ENCODE measurements around the gene SLC2A1. TPM values are rescaled to one million over a fixed set of nuclear protein-coding genes. Genes with fewer than 3 reads are reported as not detected.

The SLC2A1 gene
- total and polyA plus RNA-seq, 2 of the 13 experiments (the other 11 are each of a cell fraction or from before 2014, with no cell fraction given), result 125 to 423 TPM

- Histone ChIP-seq H3K9ac (ENCODE audit: insufficient read depth, low read depth, low read length) (no peak overlapping the region), H3K4me3 (replicated peaks in 1 of 3; ENCODE audit: insufficient read depth in 1 of 3, low read depth in 2 of 3, low read length in 3 of 3) (no peak overlapping the region), H4K20me1 (ENCODE audit: insufficient read depth, low read length) (peaks cover 98% of the 10 kb centered on the region), H3K27me3 (ENCODE audit: control insufficient read depth in 1 of 2, insufficient read depth in 2 of 2, low read length in 2 of 2) (no peaks in the 10 kb centered on the region), H3K4me1 (ENCODE audit: insufficient read depth, low read length) (peaks cover 79% of the 10 kb centered on the region), H3K36me3 (replicated peaks in 1 of 2; ENCODE audit: control insufficient read depth in 1 of 2, insufficient read depth in 2 of 2, low read length in 2 of 2) (peaks cover 80 to 100% of the 10 kb centered on the region in 2 experiments), H3K9me3 (ENCODE audit: low read length) (no peaks in the 10 kb centered on the region), H3K4me2 (ENCODE audit: low read depth, low read length) (no peak overlapping the region), H3K79me2 (ENCODE audit: insufficient read depth, low read length) (peaks cover 58% of the 10 kb centered on the region), H2AFZ (ENCODE audit: low read length) (no peak overlapping the region), H3K27ac (ENCODE audit: extremely low read length, insufficient read depth, low read length) (no peak overlapping the region)
- no TSS peak for BruUV-seq (replicated peaks)
- in situ Hi-C loops (cut with HindIII; ENCODE audit: extremely low pct_ligation_motif_present, low pct_unique_long_range_greater_than_20kb), result no loop called here
- intact Hi-C loops (cut with micrococcal nuclease; ENCODE audit: unreplicated experiment), result no loop called here
- WGBS (ENCODE audit: low lambda C conversion rate), result 93% methylated on average over 3 of the region's 5 CpGs
- FAIRE-seq (no peak), ATAC-seq (no peak), DNase-seq (ENCODE audit: low spot score) (no peak)
- POLR2A ChIA-PET, result no interaction called here
- CTCF ChIA-PET (ENCODE audit: low intra/inter-chr PET ratio, low total read pairs), result no interaction called here
- no peak for TF ChIP-seq ZNF772 (CRISPR knock-in tag; IDR thresholded peaks at IDR 0.05)
- no peak for TF ChIP-seq CTCF (CRISPR knock-in tag; IDR thresholded peaks at IDR 0.05)
- no peak for TF ChIP-seq ZNF776 (CRISPR knock-in tag; IDR thresholded peaks at IDR 0.05)
- TF ChIP-seq GATAD1 (CRISPR knock-in tag; IDR thresholded peaks at IDR 0.05), result no peak
- TF ChIP-seq, protein P1, sequence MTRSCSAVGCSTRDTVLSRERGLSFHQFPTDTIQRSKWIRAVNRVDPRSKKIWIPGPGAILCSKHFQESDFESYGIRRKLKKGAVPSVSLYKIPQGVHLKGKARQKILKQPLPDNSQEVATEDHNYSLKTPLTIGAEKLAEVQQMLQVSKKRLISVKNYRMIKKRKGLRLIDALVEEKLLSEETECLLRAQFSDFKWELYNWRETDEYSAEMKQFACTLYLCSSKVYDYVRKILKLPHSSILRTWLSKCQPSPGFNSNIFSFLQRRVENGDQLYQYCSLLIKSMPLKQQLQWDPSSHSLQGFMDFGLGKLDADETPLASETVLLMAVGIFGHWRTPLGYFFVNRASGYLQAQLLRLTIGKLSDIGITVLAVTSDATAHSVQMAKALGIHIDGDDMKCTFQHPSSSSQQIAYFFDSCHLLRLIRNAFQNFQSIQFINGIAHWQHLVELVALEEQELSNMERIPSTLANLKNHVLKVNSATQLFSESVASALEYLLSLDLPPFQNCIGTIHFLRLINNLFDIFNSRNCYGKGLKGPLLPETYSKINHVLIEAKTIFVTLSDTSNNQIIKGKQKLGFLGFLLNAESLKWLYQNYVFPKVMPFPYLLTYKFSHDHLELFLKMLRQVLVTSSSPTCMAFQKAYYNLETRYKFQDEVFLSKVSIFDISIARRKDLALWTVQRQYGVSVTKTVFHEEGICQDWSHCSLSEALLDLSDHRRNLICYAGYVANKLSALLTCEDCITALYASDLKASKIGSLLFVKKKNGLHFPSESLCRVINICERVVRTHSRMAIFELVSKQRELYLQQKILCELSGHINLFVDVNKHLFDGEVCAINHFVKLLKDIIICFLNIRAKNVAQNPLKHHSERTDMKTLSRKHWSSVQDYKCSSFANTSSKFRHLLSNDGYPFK (CRISPR knock-in tag; IDR thresholded peaks at IDR 0.05; ENCODE audit: borderline replicate concordance), result no peak
- TF ChIP-seq PPARG (CRISPR knock-in tag; conservative IDR thresholded peaks at IDR 0.05), result no peak
- TF ChIP-seq, protein P2, sequence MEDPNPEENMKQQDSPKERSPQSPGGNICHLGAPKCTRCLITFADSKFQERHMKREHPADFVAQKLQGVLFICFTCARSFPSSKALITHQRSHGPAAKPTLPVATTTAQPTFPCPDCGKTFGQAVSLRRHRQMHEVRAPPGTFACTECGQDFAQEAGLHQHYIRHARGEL (CRISPR knock-in tag; IDR thresholded peaks at IDR 0.05), result no peak
- TF ChIP-seq, protein P3, sequence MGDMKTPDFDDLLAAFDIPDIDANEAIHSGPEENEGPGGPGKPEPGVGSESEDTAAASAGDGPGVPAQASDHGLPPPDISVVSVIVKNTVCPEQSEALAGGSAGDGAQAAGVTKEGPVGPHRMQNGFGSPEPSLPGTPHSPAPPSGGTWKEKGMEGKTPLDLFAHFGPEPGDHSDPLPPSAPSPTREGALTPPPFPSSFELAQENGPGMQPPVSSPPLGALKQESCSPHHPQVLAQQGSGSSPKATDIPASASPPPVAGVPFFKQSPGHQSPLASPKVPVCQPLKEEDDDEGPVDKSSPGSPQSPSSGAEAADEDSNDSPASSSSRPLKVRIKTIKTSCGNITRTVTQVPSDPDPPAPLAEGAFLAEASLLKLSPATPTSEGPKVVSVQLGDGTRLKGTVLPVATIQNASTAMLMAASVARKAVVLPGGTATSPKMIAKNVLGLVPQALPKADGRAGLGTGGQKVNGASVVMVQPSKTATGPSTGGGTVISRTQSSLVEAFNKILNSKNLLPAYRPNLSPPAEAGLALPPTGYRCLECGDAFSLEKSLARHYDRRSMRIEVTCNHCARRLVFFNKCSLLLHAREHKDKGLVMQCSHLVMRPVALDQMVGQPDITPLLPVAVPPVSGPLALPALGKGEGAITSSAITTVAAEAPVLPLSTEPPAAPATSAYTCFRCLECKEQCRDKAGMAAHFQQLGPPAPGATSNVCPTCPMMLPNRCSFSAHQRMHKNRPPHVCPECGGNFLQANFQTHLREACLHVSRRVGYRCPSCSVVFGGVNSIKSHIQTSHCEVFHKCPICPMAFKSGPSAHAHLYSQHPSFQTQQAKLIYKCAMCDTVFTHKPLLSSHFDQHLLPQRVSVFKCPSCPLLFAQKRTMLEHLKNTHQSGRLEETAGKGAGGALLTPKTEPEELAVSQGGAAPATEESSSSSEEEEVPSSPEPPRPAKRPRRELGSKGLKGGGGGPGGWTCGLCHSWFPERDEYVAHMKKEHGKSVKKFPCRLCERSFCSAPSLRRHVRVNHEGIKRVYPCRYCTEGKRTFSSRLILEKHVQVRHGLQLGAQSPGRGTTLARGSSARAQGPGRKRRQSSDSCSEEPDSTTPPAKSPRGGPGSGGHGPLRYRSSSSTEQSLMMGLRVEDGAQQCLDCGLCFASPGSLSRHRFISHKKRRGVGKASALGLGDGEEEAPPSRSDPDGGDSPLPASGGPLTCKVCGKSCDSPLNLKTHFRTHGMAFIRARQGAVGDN (CRISPR knock-in tag; IDR thresholded peaks at IDR 0.05), result peak; percentile 17; the same call in 1 of the 2 replicates
- TF ChIP-seq RBM22 (optimal IDR thresholded peaks at IDR 0.05; ENCODE audit: low read length), result peak; percentile 71
- 0 out of 2 replicates have a peak, but pooled peaks have one; percentile 76 for TF ChIP-seq ZNF468 (CRISPR knock-in tag; IDR thresholded peaks at IDR 0.05)
- no peak for TF ChIP-seq CREB3 (CRISPR knock-in tag; IDR thresholded peaks at IDR 0.05)
- peak; percentile 8 for TF ChIP-seq AGO2 (optimal IDR thresholded peaks at IDR 0.05; ENCODE audit: low read depth, low read length)
- no peak for TF ChIP-seq KLF6 (CRISPR knock-in tag; IDR thresholded peaks at IDR 0.05)
- TF ChIP-seq TP53 (CRISPR knock-in tag; conservative IDR thresholded peaks at IDR 0.05), result no peak
- TF ChIP-seq ZNF430 (CRISPR knock-in tag; IDR thresholded peaks at IDR 0.05), result no peak
- TF ChIP-seq SSRP1 (CRISPR knock-in tag; IDR thresholded peaks at IDR 0.05), result 0 out of 2 replicates have a peak, but pooled peaks have one; percentile 27
These were observed 26.2 kb downstream of the SLC2A1 start for GRCh38 chr1:42932442-42932941.
